HFF-Myc (cell line): ENCODE results near the gene SRSF2.

ENCODE experiments used
- DNase-seq: peaks from one replicate; pipeline ENCODE4 v3.0.0-alpha.2; 2011; ENCODE audit warnings: low read depth; ENCODE audit errors: extremely low read depth
- H3K4me3 ChIP-seq: replicated peaks from 2 replicates; pipeline ENCODE4 v1.5.1; 2011; ENCODE audit warnings: low read depth, mild to moderate bottlenecking, control low read depth, low read length
- CTCF ChIP-seq: IDR thresholded peaks from 2 replicates; pipeline ENCODE4 v1.5.1; 2012; ENCODE audit warnings: mild to moderate bottlenecking, low read depth, low read length, control low read depth; ENCODE audit errors: missing control alignments

SRSF2 gene

GRCh38 chr17:76738468-76738850 lies 1.3 kb upstream of the SRSF2 start:
- peak overlapping the region; percentile 97 for H3K4me3 ChIP-seq
- no peak for DNase-seq

GRCh38 chr17:76737676-76738467 lies 741 bp upstream of the SRSF2 start, which contains the start of gene MFSD11:
Gene MFSD11 (plus strand): TSS chr17:76738119. CDS start chr17:76738353, 234 bp downstream.
- no peak for TF ChIP-seq CTCF
- peak; percentile 74 for DNase-seq

More at GRCh38 chr17:76738468-76738850, 1.3 kb upstream of the SRSF2 start:
- no peak for TF ChIP-seq CTCF

GRCh38 chr17:76736349-76737081 lies 616 bp downstream of the SRSF2 start:
- no peak for TF ChIP-seq CTCF
- no peak for DNase-seq
- peak overlapping the region; percentile 97 for H3K4me3 ChIP-seq

More at GRCh38 chr17:76737676-76738467, 741 bp upstream of the SRSF2 start, which contains the start of gene MFSD11:
- H3K4me3 ChIP-seq: peak within 1 kb of the TSS; percentile 97

GRCh38 chr17:76735586-76736348 lies 1.4 kb downstream of the SRSF2 start:
- H3K4me3 ChIP-seq: peak overlapping the region; percentile 97
- no peak for DNase-seq
- TF ChIP-seq CTCF: no peak

GRCh38 chr17:76735006-76735405 lies 2.1 kb downstream of the SRSF2 start:
- no peak for TF ChIP-seq CTCF
- peak overlapping the region; percentile 97 for H3K4me3 ChIP-seq
- no peak for DNase-seq

- no peak for TF ChIP-seq CTCF
- no peak for DNase-seq
- H3K4me3 ChIP-seq: peak overlapping the region; percentile 97
These were observed 2.9 kb downstream of the SRSF2 start for GRCh38 chr17:76734080-76734840.
